Spleen (tissue), 11 donors: Measurements from ENCODE around the gene BAIAP2L1. TPM values are rescaled to one million over a fixed set of nuclear protein-coding genes. Genes with fewer than 3 reads are reported as not detected.

ENCODE experiments used
- DNase-seq: peaks from one replicate; pipeline ENCODE4 v3.0.0-alpha.2; 2020
- H3K27ac ChIP-seq, 8 donors: fragments of 200-600 bp; sonication (generic) in 7 of 8; 1 replicate in 4 of 8; 2 replicates in 4 of 8; pipeline versions ENCODE4 v1.5.0 to v1.8.0; 2016 to 2021; ENCODE audit warnings: inconsistent platforms in 4 of 8, mild to moderate bottlenecking in 4 of 8, moderate library complexity in 1 of 8
- H3K27me3 ChIP-seq, 7 donors: fragments of 200-600 bp; sonication (generic) in 6 of 7; replicated peaks in 1 of 7; 1 replicate in 4 of 7; 2 replicates in 3 of 7; pipeline versions ENCODE4 v1.5.0 to v1.8.0; 2016 to 2021; ENCODE audit warnings: inconsistent platforms in 3 of 7, mild to moderate bottlenecking in 1 of 7
- H3K36me3 ChIP-seq, 6 donors: fragments of 200-600 bp; sonication (generic) in 5 of 6; 1 replicate in 4 of 6; 2 replicates in 2 of 6; pipeline versions ENCODE4 v1.5.0 to v1.8.0; 2016 to 2021; ENCODE audit warnings: inconsistent platforms in 2 of 6
- H3K4me1 ChIP-seq, 6 donors: fragments of 200-600 bp; sonication (generic) in 5 of 6; 1 replicate in 3 of 6; 2 replicates in 3 of 6; pipeline versions ENCODE4 v1.5.0 to v1.8.0; 2016 to 2021; ENCODE audit warnings: inconsistent platforms in 3 of 6
- H3K4me3 ChIP-seq, 8 donors: fragments of 200-600 bp; sonication (generic) in 7 of 8; 1 replicate in 4 of 8; 2 replicates in 4 of 8; pipeline versions ENCODE4 v1.5.0 to v1.8.0; 2016 to 2021; ENCODE audit warnings: inconsistent platforms in 4 of 8, mild to moderate bottlenecking in 4 of 8, moderate library complexity in 2 of 8
- H3K9me3 ChIP-seq, 8 donors: fragments of 200-600 bp; sonication (generic) in 7 of 8; 1 replicate in 4 of 8; 2 replicates in 4 of 8; pipeline versions ENCODE4 v1.5.0 to v1.8.0; 2016 to 2021; ENCODE audit warnings: inconsistent platforms in 4 of 8
- CTCF ChIP-seq, 11 experiments: fragments of 200-600 bp in 7 of 11; fragments of 450-650 bp in 4 of 11; sonication (generic) in 4 of 11; IDR thresholded peaks in 8 of 11; conservative IDR thresholded peaks in 3 of 11; 1 replicate in 7 of 11; 2 replicates in 4 of 11; pipeline versions ENCODE4 v1.4.0 to v1.8.0; 2016 to 2021; ENCODE audit warnings: antibody characterized with exemption in 11 of 11, inconsistent platforms in 4 of 11, mild to moderate bottlenecking in 1 of 11
- POLR2A ChIP-seq, 3 donors: fragments of 450-650 bp; IDR thresholded peaks; one replicate each; pipeline ENCODE4 v1.5.1; 2017; ENCODE audit warnings: antibody characterized with exemption in 3 of 3, mild to moderate bottlenecking in 1 of 3
- POLR2AphosphoS5 ChIP-seq, 3 donors: sonication (generic); formaldehyde crosslinking; IDR thresholded peaks; one replicate each; pipeline ENCODE4 v1.5.1; 2017; ENCODE audit warnings: antibody characterized with exemption in 3 of 3
- WGBS, 5 donors: extraction: QIAGEN DNeasy Blood & Tissue Kit in 3 of 5; methylation state at CpG; one replicate each; pipeline versions ENCODE4 v1.1.5 to v1.1.7; 2013 to 2018; 5-methylcytosine and 5-hydroxymethylcytosine counted together
- intact Hi-C: fragments of 100-400 bp; cut with DNase I; formaldehyde crosslinking; loops from one replicate; pipeline ENCODE4 v1.15.0; 2023; ENCODE audit warnings: low total_unique reads
- polyA plus RNA-seq, 3 donors: library from polyadenylated mRNA; stranded (reverse); fragments of 200-250 nt; gene quantifications; one replicate each; pipeline ENCODE4 v1.2.1, GENCODE V29; 2013
- total RNA-seq, 7 donors: library from RNA; depleted of rRNA in 3 of 7; stranded (reverse); fragments of >200 nt in 3 of 7; fragmentation: NEBNext Ultra II Directional in 4 of 7; extraction: Animal tissue kit (Norgen Biotek cat#: 25700) in 4 of 7; gene quantifications; one replicate each; pipeline versions ENCODE4 v1.1.0 to v1.2.1, GENCODE V29; 2016 to 2021
- donor health status: healthy with polysubstance abuse.
- donor health status: DM: no; HTN: no; CAD: no; lungs with moderate emphysema.
- donor health status: DM: no; HTN: no; CAD: no.
- donor health status: Bipolar disorder and iron deficiency.
- donor health status: healthy.
- donor health status: DM: no; HTN: no; CAD: no.
- donor health status: DM: yes; HTN: yes; CAD: no.

Gene BAIAP2L1
- total and polyA plus RNA-seq, 10 donors, result 0.72 to 2.6 (median 1.5) TPM

DNA sequence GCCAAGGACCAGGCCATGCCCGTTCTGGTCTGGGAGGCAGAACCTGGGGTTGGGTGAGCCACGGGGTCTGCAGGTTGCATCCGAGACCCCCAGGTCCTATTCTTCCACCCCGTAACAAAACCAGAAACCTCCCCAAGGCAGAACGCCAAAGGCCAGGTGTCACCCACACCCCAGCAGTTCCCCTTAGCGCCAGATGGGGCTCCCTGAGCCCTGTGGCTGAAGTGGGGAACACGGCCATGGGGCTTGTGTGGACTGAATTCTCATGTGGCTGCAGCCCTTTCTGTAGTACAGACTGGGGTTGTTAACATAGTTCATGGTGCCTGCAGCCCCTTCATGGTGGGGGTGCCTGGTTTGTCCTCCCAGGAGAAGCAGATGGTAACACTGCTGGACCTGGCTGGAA, 109.2 kb downstream of the BAIAP2L1 start:
- no peak overlapping the region for H3K27ac ChIP-seq
- WGBS, 5 donors, result 79 to 86% (median 83%) methylated on average over 7 of the region's 7 CpGs
- peaks cover 0 to 94% (median 41%) of the 10 kb centered on the region in 6 donors for H3K36me3 ChIP-seq
- H3K9me3 ChIP-seq, result no peaks in the 10 kb centered on the region
- H3K4me3 ChIP-seq, result no peak overlapping the region
- intact Hi-C loops, result loop anchor here (10.0 kb wide), 1 partner anchor 113 kb away; the partner anchor contains the start of gene BAIAP2L1
- H3K4me1 ChIP-seq, result peaks cover 19 to 64% (median 37%) of the 10 kb centered on the region in 6 donors
- H3K27me3 ChIP-seq, result no peaks in the 10 kb centered on the region
- DNase-seq, result no peak
- TF ChIP-seq POLR2A (IDR thresholded peaks at IDR 0.05) (no peak), POLR2AphosphoS5 (IDR thresholded peaks at IDR 0.05) (peak in 1 of 3 donors; percentile 24)

DNA sequence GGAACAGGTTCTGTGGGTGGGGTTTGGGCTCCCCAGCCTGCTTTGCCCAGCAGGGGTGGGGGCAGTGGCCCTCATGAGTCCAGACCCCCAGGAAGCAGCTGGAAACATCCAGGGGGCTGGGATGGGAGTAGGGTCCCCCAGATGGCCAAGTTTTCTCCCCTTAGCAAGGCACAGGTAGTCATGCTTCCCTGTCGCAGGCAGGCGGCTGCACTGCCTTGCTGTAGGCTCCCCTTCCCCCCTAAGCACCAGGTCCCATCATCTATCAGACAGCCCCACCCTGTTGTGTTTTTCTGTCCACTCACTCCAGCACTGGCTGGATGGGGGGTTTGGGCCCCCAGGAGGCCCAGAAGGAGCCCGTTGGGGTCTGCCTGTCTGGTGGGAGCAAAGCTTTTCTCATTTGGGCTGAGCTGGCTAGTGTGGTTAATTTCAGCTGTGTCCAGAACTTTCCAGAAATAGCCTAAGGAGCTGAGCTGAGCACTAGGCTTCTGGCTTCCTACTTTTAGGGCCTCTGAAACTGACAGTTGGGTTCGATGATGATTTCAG, 111.5 kb downstream of the BAIAP2L1 start:
- Histone ChIP-seq H3K36me3 (peaks cover 0 to 94% (median 36%) of the 10 kb centered on the region in 6 donors), H3K4me1 (peaks cover 37 to 76% (median 54%) of the 10 kb centered on the region in 6 donors), H3K9me3 (no peaks in the 10 kb centered on the region), H3K4me3 (no peak overlapping the region), H3K27ac (peak overlapping the region in 4 of 8 donors; percentile 46 to 98 (median 80)), H3K27me3 (no peaks in the 10 kb centered on the region)
- DNase-seq, result no peak
- intact Hi-C loops, result no loop called here
- TF ChIP-seq POLR2AphosphoS5 (IDR thresholded peaks at IDR 0.05) (peak in 1 of 3 donors; percentile 12), POLR2A (IDR thresholded peaks at IDR 0.05) (no peak)
- 70 to 92% (median 85%) methylated on average over 2 to 4 of the region's 4 CpGs for WGBS, 5 donors

- no peak for DNase-seq
These were observed 112.6 kb downstream of the BAIAP2L1 start for GRCh38 chr7:98288064-98288823.

DNA sequence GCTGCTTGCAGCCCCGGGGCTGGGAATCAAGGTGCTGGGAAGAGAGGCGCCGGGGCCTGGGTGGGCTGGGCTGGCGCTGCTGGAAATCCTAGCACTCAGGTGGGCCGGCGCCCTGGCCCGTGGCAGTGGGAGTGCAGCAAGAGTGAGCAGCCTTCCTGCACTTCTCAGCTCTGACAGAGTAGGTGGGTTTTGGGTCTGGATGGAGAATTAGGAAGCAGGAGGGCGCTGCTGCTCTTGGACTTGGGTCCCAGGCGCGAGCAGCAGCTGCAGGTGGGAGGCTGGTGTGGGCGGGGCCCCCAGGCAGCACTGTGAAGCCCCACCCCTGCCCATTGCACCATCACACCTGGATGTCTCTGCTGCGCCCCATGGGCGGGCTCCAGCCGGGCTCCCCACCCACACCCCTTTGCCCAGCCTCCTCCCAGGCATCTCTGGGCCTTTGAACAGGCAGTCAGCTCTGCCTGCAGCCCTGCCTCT, 113.4 kb downstream of the BAIAP2L1 start:
- Histone ChIP-seq H3K4me1 (peaks cover 51 to 89% (median 73%) of the 10 kb centered on the region in 6 donors), H3K27me3 (no peaks in the 10 kb centered on the region), H3K4me3 (peak overlapping the region in 3 of 8 donors; percentile 4 to 79 (median 7)), H3K36me3 (peaks cover 0 to 91% (median 22%) of the 10 kb centered on the region in 6 donors), H3K9me3 (no peaks in the 10 kb centered on the region), H3K27ac (peak overlapping the region in 6 of 8 donors; percentile 91 to 98 (median 96))
- TF ChIP-seq POLR2AphosphoS5 (IDR thresholded peaks at IDR 0.05) (peak in 1 of 3 donors; percentile 28), CTCF (IDR thresholded peaks at IDR 0.05 in 8 of 11, conservative IDR thresholded peaks at IDR 0.05 in 3 of 11) (no peak)
- no peak for DNase-seq
- 77 to 88% (median 83%) methylated on average over 12 to 14 of the region's 14 CpGs for WGBS, 5 donors
- intact Hi-C loops, result no loop called here

More at GRCh38 chr7:98288064-98288823, 112.6 kb downstream of the BAIAP2L1 start:
- peaks cover 45 to 82% (median 66%) of the 10 kb centered on the region in 6 donors for H3K4me1 ChIP-seq
- intact Hi-C loops, result no loop called here
- no peaks in the 10 kb centered on the region for H3K9me3 ChIP-seq
- WGBS, 5 donors, result 44 to 63% (median 49%) methylated on average over 5 to 12 of the region's 12 CpGs
- H3K4me3 ChIP-seq, result peak overlapping the region in 2 of 8 donors; percentile 7 to 79
- H3K36me3 ChIP-seq, result peaks cover 0 to 94% (median 29%) of the 10 kb centered on the region in 6 donors
- no peaks in the 10 kb centered on the region for H3K27me3 ChIP-seq
- no peak for TF ChIP-seq CTCF (IDR thresholded peaks at IDR 0.05 in 8 of 11, conservative IDR thresholded peaks at IDR 0.05 in 3 of 11)
- peak in 2 of 3 donors; percentile 58 to 75 for TF ChIP-seq POLR2AphosphoS5 (IDR thresholded peaks at IDR 0.05)
- H3K27ac ChIP-seq, result peak overlapping the region in 6 of 8 donors; percentile 91 to 98 (median 96)
